GM18861 (cell line): ENCODE measurements around the gene PKP4.

Source experiments
- ATAC-seq: cut with Tn5 transposase; IDR thresholded peaks from one replicate; pipeline ENCODE4 v1.9.1; 2021; ENCODE audit not compliant: unreplicated experiment

Gene PKP4

DNA sequence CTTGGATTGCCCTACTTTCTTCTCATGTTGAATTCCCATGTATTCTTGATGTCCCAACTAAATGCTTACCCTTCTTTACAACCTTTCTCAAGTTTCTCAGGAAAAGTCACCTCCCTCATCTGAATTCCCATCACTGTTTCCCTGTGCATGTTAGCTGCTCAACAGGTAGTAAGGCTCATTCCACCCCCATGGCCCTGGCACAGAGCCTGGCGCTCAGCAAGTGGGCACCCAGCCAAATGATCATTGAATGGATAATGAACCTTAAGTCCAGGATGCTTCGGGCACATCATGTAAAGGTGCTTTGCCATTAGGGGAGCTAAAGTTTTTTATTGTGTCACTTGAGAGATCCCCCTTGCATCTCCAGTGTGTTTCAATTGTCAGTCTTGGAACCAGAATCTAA lies 124.0 kb downstream of the PKP4 start:
- no peak for ATAC-seq

DNA sequence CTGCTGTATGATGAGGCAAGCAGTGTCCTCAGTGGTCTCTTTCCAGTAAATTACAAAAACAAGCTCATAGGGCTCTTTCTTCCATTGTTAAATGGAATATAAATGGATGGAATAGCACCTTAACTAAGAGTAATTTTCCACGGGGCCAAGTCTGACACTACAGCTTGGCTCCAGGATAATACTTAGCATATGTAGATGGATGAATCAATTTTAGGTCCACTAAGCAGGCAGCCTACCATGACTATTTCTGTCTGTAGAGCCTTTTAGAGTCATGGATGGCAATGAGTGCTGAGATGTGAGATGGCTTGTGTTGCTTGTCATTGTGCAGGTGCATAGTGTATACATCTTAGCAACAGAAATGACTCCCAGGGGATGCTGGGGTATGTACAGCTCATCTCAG lies 125.9 kb downstream of the PKP4 start:
- no peak for ATAC-seq

DNA sequence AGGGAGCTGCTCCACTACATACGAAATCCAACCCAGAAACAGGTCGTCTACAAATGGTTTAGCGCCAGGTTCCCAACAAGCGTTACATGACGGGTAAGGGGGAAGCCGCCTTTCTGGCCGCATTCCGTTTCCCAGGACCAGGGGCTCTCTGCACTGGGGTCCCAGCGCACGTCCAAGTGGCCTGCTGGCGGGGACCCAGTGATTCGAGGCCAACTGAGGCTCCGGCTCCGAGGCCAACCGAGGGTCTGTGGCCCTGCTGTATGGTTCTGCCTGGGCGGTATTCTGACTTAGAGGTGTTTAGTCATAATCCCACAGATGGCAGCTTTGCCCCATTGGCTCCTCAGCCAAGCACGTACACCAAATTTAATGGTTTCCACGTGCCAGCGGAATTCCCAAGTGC lies 127.2 kb downstream of the PKP4 start:
- ATAC-seq: no peak

DNA sequence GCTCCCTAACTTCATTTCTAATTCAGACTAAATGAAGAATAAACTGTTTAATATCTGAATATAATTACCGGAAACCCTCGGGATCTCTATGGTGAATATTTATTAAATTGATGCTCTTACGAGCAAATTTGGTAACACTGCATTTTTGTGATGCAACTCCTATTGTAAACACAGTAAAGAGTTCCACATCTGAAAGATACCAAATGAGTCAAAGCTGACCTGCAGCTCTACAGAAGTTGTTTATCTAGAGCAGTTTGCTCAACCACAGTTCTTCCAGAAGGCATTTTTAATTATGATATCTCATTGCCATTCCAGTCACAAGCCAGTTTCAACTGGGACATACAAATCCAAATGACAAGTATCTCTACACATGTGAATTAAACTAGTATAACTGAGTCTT lies 129.7 kb downstream of the PKP4 start:
- ATAC-seq: no peak

DNA sequence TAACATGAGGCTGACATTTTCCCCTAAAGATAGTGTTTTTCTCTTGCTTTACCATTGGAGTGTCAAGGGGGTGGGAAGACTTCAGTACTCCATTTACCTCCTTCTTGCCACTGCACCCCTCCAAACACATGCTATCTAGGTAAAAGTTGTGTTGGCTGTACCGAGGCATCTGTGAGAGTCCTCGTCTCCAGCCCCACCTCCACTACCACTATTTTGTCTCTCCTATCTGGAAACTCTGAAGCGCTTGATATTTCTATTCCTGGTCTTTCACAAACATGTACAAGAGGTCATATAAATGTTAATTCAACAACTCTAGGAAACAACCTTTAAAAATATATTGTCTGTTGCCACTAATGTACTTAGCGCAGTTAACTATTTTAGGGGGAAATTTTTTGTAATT lies 132.6 kb downstream of the PKP4 start:
- ATAC-seq: no peak

DNA sequence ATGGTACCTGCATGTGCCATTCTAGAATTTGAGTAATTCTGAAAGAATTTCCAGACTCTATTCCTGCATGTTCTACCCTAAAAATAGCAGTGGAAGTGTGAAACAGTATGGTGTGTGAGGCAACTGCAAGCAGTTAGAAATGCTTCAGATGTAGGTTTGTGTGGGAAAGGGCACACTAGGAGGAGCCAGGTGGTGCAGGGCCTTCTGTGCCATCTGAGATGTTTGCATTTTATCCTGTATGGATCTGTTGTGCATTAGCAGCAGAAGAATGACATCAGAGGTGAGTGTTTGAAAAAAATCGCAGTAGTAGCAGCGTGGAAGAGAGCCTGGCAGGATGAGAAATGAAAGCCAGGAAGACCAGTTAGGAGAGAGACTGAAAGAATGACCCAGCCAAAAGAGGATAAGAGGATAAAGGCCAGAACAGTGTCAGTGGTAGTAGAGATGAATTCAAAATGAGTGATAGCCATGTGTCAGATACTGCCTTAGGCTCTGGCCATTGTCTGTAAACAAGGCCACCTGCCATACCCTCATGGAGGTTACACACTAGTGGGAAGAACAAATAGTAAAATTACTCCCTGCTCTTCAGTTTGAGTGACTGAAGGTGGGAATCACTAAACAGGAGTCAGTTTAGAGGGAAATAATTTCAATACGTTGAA lies 142.2 kb downstream of the PKP4 start:
- ATAC-seq: no peak

DNA sequence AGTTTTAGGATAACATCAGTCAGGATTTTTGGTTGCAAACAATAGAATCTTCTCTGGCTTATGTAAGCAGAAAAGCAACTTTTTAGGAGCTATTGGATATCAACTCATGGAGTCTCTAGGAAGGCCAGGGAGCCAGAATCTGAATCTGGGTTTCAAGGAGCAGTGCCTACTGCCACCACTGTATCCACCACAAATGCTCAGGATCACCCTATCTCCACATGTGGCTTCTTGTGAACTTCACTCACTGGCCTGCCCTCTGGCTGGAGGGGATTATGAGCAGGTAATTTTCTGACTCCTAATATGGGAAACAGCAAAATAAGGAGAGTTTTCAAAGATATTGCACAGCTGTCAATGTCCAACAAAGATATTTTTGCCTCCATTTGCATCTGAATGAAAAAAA lies 142.9 kb downstream of the PKP4 start:
- no peak for ATAC-seq

DNA sequence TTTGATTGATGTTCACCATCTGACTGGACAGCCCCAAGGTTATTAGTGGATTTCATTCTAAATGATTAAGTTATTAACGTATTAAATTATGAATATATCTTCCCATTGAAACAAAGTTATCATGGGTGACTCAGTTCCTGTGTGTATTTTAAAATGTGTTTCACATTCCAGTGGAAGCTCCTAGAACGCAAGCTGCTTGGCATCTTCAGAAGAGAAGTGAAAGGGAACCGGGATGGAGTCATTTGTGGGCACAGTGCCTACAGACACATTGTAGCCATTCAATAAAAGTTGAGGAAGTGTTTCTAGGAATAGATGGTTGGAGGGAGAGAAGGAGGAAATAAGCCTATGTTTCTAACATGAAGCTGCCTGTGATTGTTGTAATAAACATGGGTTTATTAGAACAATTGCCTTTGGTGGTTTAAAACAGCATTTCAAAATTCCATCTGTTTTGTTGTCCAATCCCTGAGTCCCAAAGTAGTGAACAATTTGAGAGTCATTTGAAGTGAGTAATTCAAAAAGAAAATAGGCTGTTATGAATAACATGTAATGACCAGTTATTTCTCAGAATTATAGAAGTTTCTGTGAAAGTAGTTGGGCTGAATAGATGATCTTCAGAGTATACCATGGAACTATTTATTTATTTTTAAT lies 143.5 kb downstream of the PKP4 start:
- ATAC-seq: no peak

DNA sequence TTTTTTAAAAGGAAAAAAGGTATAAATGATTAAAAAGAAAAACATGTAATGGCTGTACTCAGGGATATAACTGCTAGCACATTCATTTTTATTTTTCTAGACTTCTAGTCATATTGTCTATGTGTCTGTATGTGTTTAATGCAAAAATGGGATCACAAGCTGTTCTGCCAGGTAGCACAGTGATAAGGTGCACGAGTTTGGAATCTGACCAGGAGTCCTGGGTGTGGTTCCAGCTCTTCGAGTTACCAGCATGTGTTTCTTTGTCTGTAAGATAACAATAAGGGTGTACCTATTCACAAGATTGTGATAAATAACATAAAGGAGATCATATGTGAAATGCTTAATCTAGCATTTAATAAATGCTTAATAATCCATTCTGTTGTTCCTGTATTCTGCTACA lies 145.3 kb downstream of the PKP4 start:
- no peak for ATAC-seq

DNA sequence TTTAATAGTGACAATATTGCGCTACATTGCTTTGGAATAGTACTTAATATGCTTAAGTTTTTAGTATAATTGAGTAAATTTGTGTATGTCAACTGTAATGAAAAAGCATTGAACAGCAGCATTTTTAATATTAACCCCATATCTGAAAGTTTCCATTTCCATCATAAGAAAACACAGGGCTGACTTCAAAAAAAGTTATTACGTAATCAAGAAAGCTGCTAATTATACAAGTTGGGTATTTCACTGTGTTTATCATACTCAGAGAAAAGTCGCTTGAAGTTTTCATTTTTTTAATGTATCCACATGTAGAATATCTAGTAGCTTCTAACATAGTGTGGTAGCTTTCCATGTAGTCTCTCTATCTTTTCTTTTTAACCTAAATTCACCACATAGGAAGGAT lies 146.5 kb downstream of the PKP4 start:
- ATAC-seq: no peak

DNA sequence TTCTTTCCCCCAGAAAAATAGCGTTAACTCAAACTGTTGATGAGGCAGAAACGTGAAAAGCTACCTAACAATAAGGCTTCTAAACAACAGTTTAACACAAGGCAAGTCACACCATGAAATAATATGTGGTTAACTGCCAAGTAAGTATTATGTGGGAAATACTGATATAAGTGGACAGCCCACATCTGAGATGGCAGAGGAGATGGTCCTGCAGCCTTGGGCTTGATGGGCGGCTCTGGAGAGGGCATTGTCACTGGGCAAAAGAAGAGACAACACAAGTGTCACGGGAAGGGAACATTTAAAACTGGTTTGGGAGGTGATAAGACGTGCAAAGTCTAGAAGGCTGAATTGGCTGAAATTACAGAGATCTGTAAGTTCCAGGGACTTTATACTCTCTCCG lies 147.2 kb downstream of the PKP4 start:
- no peak for ATAC-seq

DNA sequence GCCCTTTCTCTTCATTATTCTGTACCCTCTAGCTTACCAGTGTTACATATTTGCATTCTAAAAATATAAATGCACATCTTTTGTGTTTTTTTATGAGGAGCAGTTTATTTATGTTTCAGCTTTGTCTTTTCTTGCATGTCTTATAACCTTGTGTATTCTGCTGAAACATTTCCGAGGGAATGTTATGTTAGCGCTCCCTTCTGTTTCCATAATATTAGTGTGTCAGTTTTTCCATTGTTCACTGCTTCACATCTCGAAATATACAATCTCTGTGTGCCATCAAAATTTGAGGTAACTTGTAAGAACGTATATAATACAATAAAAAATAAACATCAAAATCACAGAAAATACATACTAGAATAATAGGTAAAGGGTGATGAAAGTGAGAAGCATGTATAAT lies 153.3 kb downstream of the PKP4 start:
- ATAC-seq: no peak

DNA sequence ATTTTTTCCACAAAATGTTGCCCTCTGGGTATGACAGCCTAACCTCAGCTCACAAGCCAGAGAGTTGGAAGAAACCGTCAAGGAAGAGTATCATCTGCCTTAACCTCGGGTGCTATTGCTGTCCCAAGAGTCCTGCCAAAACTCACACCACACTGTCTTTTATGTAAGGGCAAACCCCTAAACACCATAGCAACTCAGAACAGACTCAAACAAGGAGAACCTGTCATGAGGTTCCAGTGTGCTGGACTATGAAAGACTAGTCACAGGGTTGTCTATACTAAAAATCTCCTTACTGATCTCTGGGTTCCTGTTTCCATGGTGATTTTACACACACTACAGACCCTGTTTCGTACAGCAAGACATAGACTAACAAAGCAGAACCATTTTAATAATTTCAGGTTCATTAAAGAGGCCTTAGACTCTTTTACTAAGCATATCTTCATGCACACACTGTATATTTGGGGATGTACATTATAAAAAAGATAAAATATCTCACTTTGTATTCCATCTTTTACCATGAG lies 159.8 kb downstream of the PKP4 start:
- ATAC-seq: no peak

DNA sequence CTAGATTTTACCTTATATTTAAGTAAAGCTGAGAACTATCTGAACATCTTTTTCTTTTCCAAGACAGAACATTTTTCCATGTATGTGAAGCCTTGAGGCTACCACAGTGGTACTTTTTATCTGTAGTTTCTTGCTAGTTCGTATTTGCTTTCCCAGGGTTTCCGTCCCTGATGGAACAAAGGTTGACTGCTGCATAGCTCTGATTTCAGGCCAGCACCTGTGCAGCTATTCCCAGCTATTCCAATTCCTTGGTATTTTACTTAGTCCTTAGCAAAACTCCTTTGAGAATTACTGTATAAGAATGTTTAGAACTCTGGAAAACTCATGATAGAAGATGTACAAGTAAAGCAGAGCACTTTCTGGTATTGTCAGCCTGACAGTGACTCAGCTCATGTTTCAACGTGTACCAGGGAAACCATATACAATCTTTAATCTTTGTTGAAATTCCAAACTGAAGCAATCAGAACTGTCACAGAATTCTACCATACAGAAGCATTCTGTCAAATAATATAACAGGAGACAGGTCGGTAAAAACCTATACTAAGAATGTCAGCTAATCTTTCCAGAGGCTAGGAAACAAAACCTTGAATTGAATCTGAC lies 162.2 kb downstream of the PKP4 start:
- no peak for ATAC-seq

DNA sequence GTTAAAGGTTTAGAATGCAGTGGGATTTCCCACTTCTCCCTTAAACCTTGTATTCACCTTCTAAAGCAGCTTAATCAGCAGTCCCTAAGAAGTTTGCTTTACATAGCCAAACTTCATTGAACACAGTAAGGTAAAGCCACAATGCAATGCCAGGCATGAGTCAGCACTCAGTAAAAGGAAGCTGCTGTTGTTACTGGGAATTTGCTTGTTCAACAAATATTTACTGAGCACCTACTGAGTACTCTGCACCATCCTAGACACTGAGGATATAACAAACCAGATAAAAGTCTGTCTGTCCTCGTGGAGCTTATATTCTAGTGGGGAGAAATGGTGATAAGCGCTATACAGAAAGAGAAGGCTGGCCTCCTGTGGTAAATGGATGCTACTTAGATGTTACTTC lies 162.7 kb downstream of the PKP4 start:
- no peak for ATAC-seq

DNA sequence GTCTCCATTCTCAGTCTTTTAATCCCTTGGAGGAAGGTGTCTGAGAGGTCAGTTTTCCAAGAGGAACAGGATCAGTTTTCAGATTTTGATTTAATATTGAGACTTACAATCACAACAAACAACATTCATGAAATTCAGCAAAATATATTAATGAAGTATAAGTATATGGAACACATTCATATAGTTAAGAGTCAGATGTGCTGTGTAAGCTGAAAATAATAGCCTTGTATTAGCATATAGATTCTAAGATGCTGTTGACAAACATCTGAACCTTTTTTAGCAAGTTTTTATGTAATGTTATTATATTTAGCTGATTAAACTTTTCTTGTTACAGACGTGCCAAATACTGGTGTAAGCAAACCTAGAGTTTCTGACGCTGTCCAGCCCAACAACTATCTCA lies 163.9 kb downstream of the PKP4 start:
- ATAC-seq: no peak

DNA sequence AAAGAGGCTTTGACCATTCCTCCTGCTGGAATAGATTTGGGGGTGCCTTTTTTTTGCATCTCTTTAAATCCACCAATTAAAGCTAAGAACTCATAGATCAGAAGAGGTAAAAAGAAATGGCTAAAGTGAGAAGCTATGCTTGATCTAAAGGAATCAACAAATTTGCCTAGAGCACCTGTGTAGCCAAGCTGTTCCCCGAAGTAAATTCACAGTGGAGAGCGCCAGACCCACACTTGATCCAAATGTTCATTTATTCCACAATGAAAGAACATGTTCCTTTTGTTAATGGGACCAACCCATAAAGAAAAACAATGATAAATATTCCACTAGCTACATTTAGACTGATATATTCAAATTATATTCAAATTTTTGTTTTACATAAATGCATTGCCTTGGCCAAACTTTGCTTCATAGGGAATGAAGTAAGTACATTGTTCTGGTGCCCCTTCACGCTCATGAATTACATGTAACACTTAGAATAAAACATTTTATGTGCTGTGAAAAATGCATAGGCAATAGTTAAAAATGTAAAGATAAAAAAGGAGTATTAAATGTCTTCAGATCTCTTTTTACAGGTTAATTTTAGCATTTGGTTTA lies 167.4 kb downstream of the PKP4 start:
- no peak for ATAC-seq

DNA sequence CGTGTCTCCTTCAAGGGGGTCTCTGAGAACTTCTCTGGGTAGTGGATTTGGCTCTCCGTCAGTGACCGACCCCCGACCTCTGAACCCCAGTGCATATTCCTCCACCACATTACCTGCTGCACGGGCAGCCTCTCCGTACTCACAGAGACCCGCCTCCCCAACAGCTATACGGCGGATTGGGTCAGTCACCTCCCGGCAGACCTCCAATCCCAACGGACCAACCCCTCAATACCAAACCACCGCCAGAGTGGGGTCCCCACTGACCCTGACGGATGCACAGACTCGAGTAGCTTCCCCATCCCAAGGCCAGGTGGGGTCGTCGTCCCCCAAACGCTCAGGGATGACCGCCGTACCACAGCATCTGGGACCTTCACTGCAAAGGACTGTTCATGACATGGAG lies 168.2 kb downstream of the PKP4 start:
- no peak for ATAC-seq

DNA sequence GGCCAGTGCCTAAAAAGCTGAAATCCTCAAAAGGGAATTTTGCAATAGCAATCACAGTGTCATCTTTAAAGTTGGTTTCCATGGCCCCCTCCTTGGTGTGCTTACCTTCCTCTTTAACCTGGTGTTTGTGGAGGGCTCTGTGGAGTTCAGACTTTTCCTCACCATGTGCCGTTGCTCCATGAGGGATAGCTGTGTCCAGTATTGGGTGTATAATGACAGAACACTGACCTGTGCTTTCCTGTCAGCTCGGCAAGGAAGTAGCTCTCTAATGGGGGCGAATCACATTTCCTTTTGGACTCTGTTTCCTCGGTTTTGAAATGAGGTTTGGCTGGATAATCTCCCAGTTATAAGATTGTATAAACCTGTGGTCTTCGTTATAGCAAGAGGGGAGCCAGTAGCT lies 172.4 kb downstream of the PKP4 start:
- ATAC-seq: no peak

DNA sequence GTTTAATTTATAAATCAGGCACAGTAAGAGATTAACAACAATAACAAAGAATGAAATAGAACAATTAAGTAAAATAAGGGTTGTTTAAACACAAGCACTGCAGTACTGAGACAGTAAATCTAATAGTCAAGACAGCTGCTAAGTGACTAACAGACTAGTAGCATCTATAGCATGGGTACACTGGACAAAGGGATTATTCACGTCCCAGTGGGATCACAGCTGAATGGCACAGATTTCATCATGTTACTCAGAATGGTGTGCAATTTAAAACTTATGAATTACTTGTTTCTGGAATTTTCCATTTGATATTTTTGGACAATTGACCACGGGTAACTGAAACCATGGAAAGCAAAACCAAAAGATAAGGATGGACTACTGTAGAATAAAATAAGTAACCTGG lies 176.5 kb downstream of the PKP4 start:
- ATAC-seq: no peak

DNA sequence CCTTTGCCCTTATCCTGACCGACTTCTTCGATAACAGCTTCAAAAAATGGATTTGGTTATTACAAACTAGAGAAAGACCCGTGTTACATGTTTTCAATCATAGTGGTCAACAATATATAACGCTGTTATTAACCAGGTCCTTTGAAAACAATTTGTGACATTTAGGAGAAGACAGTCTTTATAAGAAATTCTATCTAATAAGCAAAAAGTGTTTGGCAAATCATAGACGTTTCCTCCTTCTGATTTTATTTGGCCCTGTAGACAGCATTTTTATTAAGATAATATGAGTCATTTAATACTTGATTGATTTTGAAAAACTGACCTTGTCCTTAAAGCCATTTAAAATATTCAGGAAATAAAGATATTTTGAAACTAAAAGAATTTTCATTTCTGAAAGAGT lies 177.9 kb downstream of the PKP4 start:
- ATAC-seq: no peak

DNA sequence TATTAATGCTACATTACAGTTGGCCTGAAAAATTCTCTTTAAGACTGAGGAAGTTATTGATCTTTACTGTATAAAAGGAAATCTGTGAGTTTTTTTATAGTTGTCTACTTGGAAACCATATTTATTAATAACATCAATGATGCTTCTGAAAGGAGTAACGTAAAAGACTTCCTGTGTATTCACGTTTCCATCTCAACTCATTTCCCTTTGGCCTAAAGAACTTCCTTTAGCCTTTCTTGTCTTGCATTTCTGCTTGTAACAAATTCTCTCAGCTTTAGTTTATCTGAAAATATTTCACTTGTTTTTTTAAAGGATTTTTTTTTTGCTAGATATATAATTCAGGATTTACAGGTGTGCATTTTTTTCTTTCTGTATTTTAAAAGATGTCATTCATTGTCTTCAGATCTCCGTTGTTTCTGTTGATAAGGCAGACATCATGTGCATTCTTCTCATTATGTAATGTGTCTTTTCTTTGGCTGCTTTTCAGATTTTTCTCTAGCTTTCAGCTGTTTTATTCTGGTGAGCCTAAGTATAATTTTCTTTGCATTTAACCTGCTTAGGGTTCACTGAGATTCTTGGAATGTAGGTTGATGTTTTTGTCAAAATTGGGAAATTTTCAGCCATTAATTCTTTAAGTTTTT lies 179.3 kb downstream of the PKP4 start:
- no peak for ATAC-seq
